ENCODE measurements around the gene MAGEA4.

DNA sequence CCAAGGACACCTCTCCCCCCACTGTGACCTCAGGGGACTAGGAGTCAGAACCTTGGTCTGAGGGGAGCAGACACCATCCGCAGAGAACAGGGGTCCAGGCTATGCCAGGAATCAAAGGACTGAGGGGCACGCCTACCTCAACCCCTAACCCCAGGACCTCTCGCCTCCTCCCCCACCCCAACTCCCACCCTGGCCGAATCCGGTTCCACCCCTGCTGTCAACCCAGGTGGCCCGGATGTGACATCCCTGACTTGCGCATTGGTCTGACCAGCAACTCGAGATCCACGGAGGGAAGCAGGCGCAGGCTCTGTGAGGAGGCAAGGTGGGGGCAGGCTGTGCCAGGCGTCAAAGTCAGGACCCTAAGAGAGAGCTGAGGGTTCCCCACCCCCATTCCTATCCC is 468 bp upstream of the MAGEA4 start:
- TF ChIP-seq POLR2A (IDR thresholded peaks at IDR 0.05) = no peak
- no peak for TF ChIP-seq CTCF (IDR thresholded peaks at IDR 0.05)
